ENCODE data around the gene CPNE4.
A peak's percentile ranks its signal among the peaks of the same experiment; 100 is the strongest.

The CPNE4 gene

DNA sequence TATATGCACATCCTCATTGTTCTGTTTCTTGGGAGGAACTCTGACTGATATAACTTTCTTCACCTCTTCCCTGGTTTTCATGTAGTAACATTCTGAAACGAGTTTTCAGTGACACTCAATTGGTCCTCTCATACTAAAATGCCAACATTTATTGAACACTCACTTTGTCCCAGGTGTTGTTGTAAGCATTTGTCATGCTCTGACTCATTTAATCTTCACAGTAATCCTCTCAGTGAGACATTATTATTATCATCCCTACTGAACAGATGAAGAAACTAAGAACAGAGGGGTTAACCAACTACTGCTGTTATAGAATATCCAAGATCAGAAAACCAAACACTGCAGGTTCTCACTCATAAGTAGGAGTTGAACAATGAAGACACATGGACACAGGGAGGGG, 437.9 kb downstream of the CPNE4 start:
- no peak for TF ChIP-seq CTCF (IDR thresholded peaks at IDR 0.05; ENCODE audit: insufficient read depth, missing control alignments)
- FAIRE-seq = peak; percentile 84
- peak; percentile 29 for DNase-seq (ENCODE audit: insufficient read length, low spot score)

DNA sequence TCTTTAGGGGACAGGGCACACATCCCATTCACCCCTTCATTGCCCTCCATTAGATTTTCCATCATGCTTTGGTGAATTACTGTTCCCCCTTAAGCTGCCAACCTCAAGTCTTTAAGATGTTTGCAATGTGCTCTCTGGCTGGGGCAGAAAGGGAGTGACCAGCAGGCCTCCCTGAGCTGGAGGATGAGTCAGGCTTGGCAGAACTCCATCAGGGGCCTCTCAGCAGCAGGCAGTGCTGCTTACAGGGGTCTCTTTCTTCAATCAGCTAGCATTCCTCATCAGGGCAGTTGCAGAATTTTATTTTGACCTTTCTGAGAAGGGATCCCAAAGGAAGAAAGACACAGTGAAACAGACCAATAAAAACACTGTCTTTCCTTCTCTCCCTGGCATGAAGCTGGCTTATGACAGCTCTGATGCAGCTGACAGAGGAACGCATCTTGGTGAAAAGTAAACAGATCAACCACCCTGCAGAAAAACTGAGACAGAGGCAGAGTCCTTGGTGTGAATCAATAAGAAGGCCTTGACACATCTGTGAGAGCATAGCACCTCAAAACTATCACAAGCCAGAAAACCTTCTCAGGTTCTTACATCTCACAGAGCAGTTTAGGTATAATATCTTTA, 443.3 kb downstream of the CPNE4 start:
- FAIRE-seq (no peak), DNase-seq (ENCODE audit: insufficient read length, low spot score) (no peak)
- TF ChIP-seq CTCF (IDR thresholded peaks at IDR 0.05; ENCODE audit: insufficient read depth, missing control alignments) = no peak

GRCh38 chr3:131586277-131586676, 448.5 kb downstream of the CPNE4 start:
- no peak for DNase-seq (ENCODE audit: insufficient read length, low spot score)
- FAIRE-seq = no peak
- no peak for TF ChIP-seq CTCF (IDR thresholded peaks at IDR 0.05; ENCODE audit: insufficient read depth, missing control alignments)

- no peak for DNase-seq (ENCODE audit: insufficient read length, low spot score)
- FAIRE-seq = no peak
- TF ChIP-seq CTCF (IDR thresholded peaks at IDR 0.05; ENCODE audit: insufficient read depth, missing control alignments) = no peak
Measured at GRCh38 chr3:131582438-131582837, 452.4 kb downstream of the CPNE4 start.

- TF ChIP-seq CTCF (IDR thresholded peaks at IDR 0.05; ENCODE audit: insufficient read depth, missing control alignments) = no peak
- FAIRE-seq (no peak), DNase-seq (ENCODE audit: insufficient read length, low spot score) (no peak)
Measured at GRCh38 chr3:131568460-131568859, 466.4 kb downstream of the CPNE4 start.

DNA sequence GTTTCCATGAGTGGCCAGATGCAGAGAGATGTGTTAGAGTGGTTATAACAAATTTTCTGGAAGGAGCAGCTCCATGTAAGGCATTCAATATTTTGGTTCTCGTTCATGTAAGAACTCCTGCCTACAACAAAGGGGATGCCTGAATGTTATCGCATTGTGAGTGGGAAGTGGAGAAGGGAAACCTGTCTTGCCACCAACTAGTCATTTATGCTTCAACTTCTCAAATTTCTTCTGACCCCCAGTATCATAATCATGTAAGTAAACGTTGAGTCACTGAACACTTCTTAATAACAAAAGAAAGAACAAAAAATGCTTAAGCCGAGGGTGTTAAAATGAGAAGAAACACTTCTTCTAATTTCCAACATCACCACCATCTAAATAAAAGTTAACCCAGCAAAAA, 470.0 kb downstream of the CPNE4 start:
- FAIRE-seq (no peak), DNase-seq (ENCODE audit: insufficient read length, low spot score) (no peak)
- TF ChIP-seq CTCF (IDR thresholded peaks at IDR 0.05; ENCODE audit: insufficient read depth, missing control alignments) = no peak

DNA sequence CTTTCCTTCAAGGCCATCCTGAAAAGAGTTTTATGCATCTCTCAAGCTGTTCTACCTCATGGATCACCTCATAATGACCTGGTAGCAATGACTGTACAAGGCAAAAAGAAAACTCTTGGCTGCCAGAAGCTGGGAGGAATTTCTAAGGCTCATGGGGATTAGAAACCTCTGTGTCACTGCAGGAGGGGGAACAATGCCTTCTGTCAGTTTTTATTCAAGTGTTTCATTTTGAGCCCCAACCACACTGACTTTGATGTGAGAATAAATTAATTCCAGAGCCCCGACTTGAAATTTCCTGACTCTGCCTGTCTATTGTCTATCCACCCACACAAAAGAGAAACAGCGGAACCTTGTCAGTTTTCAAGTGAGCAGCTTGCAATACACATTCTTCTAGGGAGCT, 473.3 kb downstream of the CPNE4 start:
- TF ChIP-seq CTCF (IDR thresholded peaks at IDR 0.05; ENCODE audit: insufficient read depth, missing control alignments) = no peak
- DNase-seq (ENCODE audit: insufficient read length, low spot score) (no peak), FAIRE-seq (no peak)

All from D721Med (cell line).